Endothelial cell of umbilical vein (primary cell): ENCODE data around the gene SHISA9. TPM values are rescaled to one million over a fixed set of nuclear protein-coding genes. Genes with fewer than 3 reads are reported as not detected.

ENCODE experiments used
- BruUV-seq: library from RNA; stranded (reverse); fragments of 400-500 nt; replicated peaks from 2 replicates; lab custom pipeline; 2021; lab: Mats Ljungman, UMichigan
- CTCF ChIA-PET: fragments of 300-600, 350-600 bp; sonication (Branson Sonifier 250); formaldehyde crosslinking; loops from one replicate; lab custom pipeline; 2021; ENCODE audit warnings: antibody characterized with exemption, inconsistent platforms; lab: Charles Lee
- POLR2A ChIA-PET: fragments of 300-600, 350-600 bp; sonication (Branson Sonifier 250); formaldehyde crosslinking; loops from one replicate; lab custom pipeline; 2021; ENCODE audit warnings: antibody characterized with exemption, inconsistent platforms; lab: Charles Lee
- DNase-seq: peaks from one replicate; pipeline ENCODE4 v3.0.0-alpha.2; 2011; ENCODE audit warnings: low read depth, low spot score
- FAIRE-seq: peaks from 2 replicates; lab custom pipeline; 2011; peaks lifted over from hg19 to GRCh38; lab: Jason Lieb, UNC
- H2AFZ ChIP-seq: 2 replicates; pipeline ENCODE4 v1.6.0; 2012; ENCODE audit warnings: low read depth, low read length, control low read depth, inconsistent platforms
- H3K27ac ChIP-seq: 2 replicates; pipeline ENCODE4 v1.5.1; 2011; ENCODE audit warnings: low read depth, mild to moderate bottlenecking, control low read depth, low read length, moderate library complexity; ENCODE audit not compliant: insufficient read depth
- H3K27me3 ChIP-seq, 2 experiments: 2 replicates each; pipeline versions ENCODE4 v1.6.0 to v1.6.1; 2011; ENCODE audit warnings: low read length in 2 of 2, mixed read lengths in 1 of 2; ENCODE audit not compliant: control insufficient read depth in 2 of 2, insufficient read depth in 2 of 2
- H3K36me3 ChIP-seq, 2 experiments: 2 replicates in 1 of 2; 3 replicates in 1 of 2; pipeline ENCODE4 v1.5.1; 2011; ENCODE audit warnings: low read length in 2 of 2, mild to moderate bottlenecking in 1 of 2, moderate library complexity in 1 of 2; ENCODE audit not compliant: control insufficient read depth in 2 of 2, insufficient read depth in 2 of 2; ENCODE audit errors: extremely low read depth in 1 of 2
- H3K4me1 ChIP-seq: 3 replicates; pipeline ENCODE4 v1.5.1; 2011; ENCODE audit warnings: mild to moderate bottlenecking, low read length; ENCODE audit not compliant: control insufficient read depth, insufficient read depth; ENCODE audit errors: extremely low read depth
- H3K4me2 ChIP-seq: 2 replicates; pipeline ENCODE4 v1.6.1; 2011; ENCODE audit warnings: low read length, control low read depth, mixed read lengths; ENCODE audit not compliant: insufficient read depth
- H3K4me3 ChIP-seq, 3 experiments: fragments of 200-600 bp in 1 of 3; sonication (generic), shearing (Covaris generic) in 1 of 3; replicated peaks in 1 of 3; 2 replicates each; pipeline ENCODE4 v1.5.1; 2011 to 2016; ENCODE audit warnings: control low read depth in 3 of 3, low read length in 3 of 3, mild to moderate bottlenecking in 2 of 3, inconsistent platforms in 1 of 3, low read depth in 1 of 3, moderate library complexity in 1 of 3; ENCODE audit not compliant: insufficient read depth in 1 of 3
- H3K79me2 ChIP-seq: 2 replicates; pipeline ENCODE4 v1.6.0; 2012; ENCODE audit warnings: low read length, inconsistent platforms; ENCODE audit not compliant: control insufficient read depth, insufficient read depth
- H3K9ac ChIP-seq: replicated peaks from 2 replicates; pipeline ENCODE3; 2011; ENCODE audit warnings: low read length, control low read depth; ENCODE audit not compliant: insufficient read depth; ENCODE audit errors: extremely low read depth
- H3K9me1 ChIP-seq: replicated peaks from 3 replicates; pipeline ENCODE4 v1.6.0; 2011; ENCODE audit warnings: mild to moderate bottlenecking, low read length; ENCODE audit not compliant: control insufficient read depth, insufficient read depth; ENCODE audit errors: extremely low read depth
- H3K9me3 ChIP-seq: replicated peaks from 2 replicates; pipeline ENCODE4 v1.5.1; 2012; ENCODE audit warnings: low read length, inconsistent platforms; ENCODE audit not compliant: control insufficient read depth, insufficient read depth
- H4K20me1 ChIP-seq: replicated peaks from 2 replicates; pipeline ENCODE3; 2011; ENCODE audit warnings: mild to moderate bottlenecking, low read length; ENCODE audit not compliant: control insufficient read depth, insufficient read depth; ENCODE audit errors: extremely low read depth
- CTCF ChIP-seq, 2 donors: IDR thresholded peaks; 1 replicate in 1 of 2; 2 replicates in 1 of 2; pipeline ENCODE4 v1.5.1; 2011; ENCODE audit warnings: low read length in 2 of 2, mild to moderate bottlenecking in 2 of 2, moderate library complexity in 2 of 2, control low read depth in 1 of 2, inconsistent platforms in 1 of 2, low read depth in 1 of 2; ENCODE audit not compliant: insufficient read depth in 1 of 2; ENCODE audit errors: extremely low read depth in 1 of 2
- EZH2 ChIP-seq: IDR thresholded peaks from 2 replicates; pipeline ENCODE4 v1.6.1; 2012; ENCODE audit warnings: borderline replicate concordance, low read depth, mild to moderate bottlenecking, moderate library complexity, low read length, inconsistent platforms; ENCODE audit not compliant: severe bottlenecking
- FOS ChIP-seq: IDR thresholded peaks from 2 replicates; pipeline ENCODE4 v1.6.1; 2011; ENCODE audit warnings: mild to moderate bottlenecking, low read length, moderate library complexity, borderline replicate concordance; ENCODE audit not compliant: insufficient read depth
- GATA2 ChIP-seq: IDR thresholded peaks from 2 replicates; pipeline ENCODE4 v1.7.0; 2011; ENCODE audit warnings: low read depth, mild to moderate bottlenecking, moderate library complexity, mixed read lengths, low read length; ENCODE audit not compliant: insufficient read length, insufficient read depth
- JUN ChIP-seq: IDR thresholded peaks from 2 replicates; pipeline ENCODE4 v1.6.1; 2011; ENCODE audit warnings: borderline replicate concordance, low read depth; ENCODE audit not compliant: insufficient read length, insufficient read depth
- MAX ChIP-seq: IDR thresholded peaks from 2 replicates; pipeline ENCODE4 v1.6.1; 2011; ENCODE audit not compliant: insufficient read depth, insufficient read length
- MYC ChIP-seq: IDR thresholded peaks from one replicate; pipeline ENCODE4 v1.6.1; 2011; ENCODE audit warnings: mild to moderate bottlenecking, low read depth, low read length
- POLR2A ChIP-seq: IDR thresholded peaks from 2 replicates; pipeline ENCODE4 v1.6.1; 2012; ENCODE audit warnings: low read depth, mild to moderate bottlenecking, control low read depth, low read length
- POLR2AphosphoS5 ChIP-seq: IDR thresholded peaks from 2 replicates; pipeline ENCODE4 v1.6.1; 2012; ENCODE audit warnings: low read depth, mild to moderate bottlenecking, control low read depth, low read length, moderate library complexity; ENCODE audit not compliant: insufficient read depth
- dilution Hi-C: fragments of 300-500 bp; cut with MboI; formaldehyde crosslinking; loops from one replicate; pipeline ENCODE4 v1.15.0; 2019; ENCODE audit warnings: low sequenced_read_pairs; ENCODE audit not compliant: extremely low pct_ligation_motif_present
- intact Hi-C: fragments of 100-400 bp; cut with micrococcal nuclease; formaldehyde crosslinking; loops from one replicate; pipeline ENCODE4 v1.10.0; 2022
- polyA plus RNA-seq, 4 experiments: library from polyadenylated mRNA; depleted of rRNA in 3 of 4; stranded (reverse) in 3 of 4; unstranded in 1 of 4; fragments of >200 nt; gene quantifications; 2 replicates each; pipeline versions ENCODE4 v1.2.1 to v1.2.3, GENCODE V29; 2011 to 2012; ENCODE audit warnings: missing spikeins in 1 of 4
- total RNA-seq: library from RNA; stranded (reverse); gene quantifications from 2 replicates; pipeline ENCODE4 v1.2.3, GENCODE V29; 2021

Gene SHISA9
- total and polyA plus RNA-seq, 2 donors (not counting 3 experiments of a cell fraction or from before 2014, with no cell fraction given), result not detected

GRCh38 chr16:12944300-12944699, 42.9 kb downstream of the SHISA9 start:
- CTCF ChIA-PET, result no interaction called here

More at GRCh38 chr16:12944300-12944699, 42.9 kb downstream of the SHISA9 start:
- H3K4me1 ChIP-seq, result no peaks in the 10 kb centered on the region
- no peak for TF ChIP-seq JUN
- TF ChIP-seq EZH2, result no peak
- no peak for TF ChIP-seq POLR2A
- no peak for TF ChIP-seq MYC
- no peak for TF ChIP-seq MAX
- no peak for TF ChIP-seq GATA2
- no peak for TF ChIP-seq CTCF (IDR thresholded peaks at IDR 0.05; ENCODE audit: extremely low read depth in 1 of 2, insufficient read depth in 1 of 2, low read depth in 1 of 2, low read length in 2 of 2)
- TF ChIP-seq POLR2AphosphoS5, result no peak
- no peak for TF ChIP-seq FOS
- dilution Hi-C loops (no loop called here), intact Hi-C loops (no loop called here)
- H3K36me3 ChIP-seq, result no peaks in the 10 kb centered on the region
- H3K79me2 ChIP-seq, result no peaks in the 10 kb centered on the region
- POLR2A ChIA-PET, result no interaction called here
- no peak overlapping the region for H2AFZ ChIP-seq
- no peak overlapping the region for H3K4me2 ChIP-seq
- no peaks in the 10 kb centered on the region for H4K20me1 ChIP-seq
- no peak overlapping the region for H3K9ac ChIP-seq
- H3K27me3 ChIP-seq, result no peaks in the 10 kb centered on the region
- H3K27ac ChIP-seq, result no peak overlapping the region
- H3K9me3 ChIP-seq, result peaks cover 3% of the 10 kb centered on the region
- BruUV-seq, result no TSS peak
- FAIRE-seq (no peak), DNase-seq (no peak)
- H3K4me3 ChIP-seq, result no peak overlapping the region
- no peaks in the 10 kb centered on the region for H3K9me1 ChIP-seq
